Stimulated activated CD8-positive, alpha-beta memory T cell treated with anti-CD3 and anti-CD28 coated beads, Interleukin-15, amount 100 ng/mL, for 4 hours (primary cell): ENCODE measurements around the gene ARID1B.

Experiments used
- DNase-seq, 2 donors: peaks; one replicate each; pipeline ENCODE4 v3.0.0-alpha.2; 2020; ENCODE audit warnings: low read depth in 2 of 2

The ARID1B gene

DNA sequence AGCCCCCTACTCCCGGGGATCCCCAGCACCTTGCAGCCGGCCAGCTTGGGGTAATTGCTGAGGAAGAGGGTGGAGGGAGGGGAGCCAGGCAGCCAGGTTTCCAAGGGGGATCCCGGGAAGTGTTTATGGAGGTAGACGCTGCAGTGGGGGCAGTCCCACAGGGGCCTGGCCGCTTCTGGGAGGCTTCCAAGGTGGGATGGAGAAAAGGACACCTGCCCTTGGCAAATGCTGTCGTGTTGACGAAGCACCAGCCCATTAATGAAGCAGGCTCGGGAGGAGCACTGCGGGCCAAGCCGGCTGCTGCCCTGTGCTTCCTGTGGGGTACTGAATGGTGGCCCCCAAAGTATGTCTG lies 463.8 kb downstream of the ARID1B start:
- no peak for DNase-seq

- no peak for DNase-seq
Measured at GRCh38 chr6:157242791-157243190, 465.6 kb downstream of the ARID1B start.

DNA sequence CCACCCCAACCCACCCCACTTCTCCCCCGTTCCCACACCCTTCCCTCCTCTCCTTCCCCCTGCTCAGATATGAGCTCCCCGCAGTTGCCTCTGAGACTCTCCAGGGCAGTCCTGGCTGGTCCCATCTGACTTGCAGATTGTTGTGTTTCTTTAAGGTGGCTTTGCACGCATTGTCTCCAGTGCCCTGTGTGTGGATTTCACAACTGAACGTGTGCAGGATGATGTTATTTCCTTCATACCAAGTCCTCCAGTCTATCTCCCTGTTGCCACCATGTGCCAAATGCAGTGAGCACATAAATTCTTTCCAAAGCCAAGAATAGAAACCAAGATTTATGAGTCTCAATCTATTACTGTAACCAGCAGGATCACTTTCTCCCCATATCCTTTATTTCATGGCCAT lies 467.0 kb downstream of the ARID1B start:
- no peak for DNase-seq

DNA sequence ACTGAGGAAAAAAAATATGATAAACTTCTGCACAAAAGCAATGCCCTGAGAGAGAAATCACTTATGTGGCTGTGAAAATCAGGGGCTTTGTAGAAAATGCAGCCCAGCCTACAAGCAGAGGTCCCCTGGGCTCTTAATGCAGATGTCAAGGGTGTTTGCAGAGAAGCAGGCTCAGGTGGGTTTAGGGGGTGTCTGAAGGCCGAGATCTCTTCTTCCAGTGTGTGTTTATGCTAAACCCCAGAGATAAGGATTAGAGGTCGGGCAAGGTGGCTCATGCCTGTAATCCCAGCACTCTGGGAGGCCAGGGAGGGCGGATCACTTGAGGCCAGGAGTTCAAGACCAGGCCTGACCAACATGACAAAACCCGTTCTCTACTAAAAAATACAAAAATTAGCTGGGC lies 467.6 kb downstream of the ARID1B start:
- no peak for DNase-seq

- DNase-seq = no peak
Measured at GRCh38 chr6:157245436-157245835, 468.3 kb downstream of the ARID1B start.

DNA sequence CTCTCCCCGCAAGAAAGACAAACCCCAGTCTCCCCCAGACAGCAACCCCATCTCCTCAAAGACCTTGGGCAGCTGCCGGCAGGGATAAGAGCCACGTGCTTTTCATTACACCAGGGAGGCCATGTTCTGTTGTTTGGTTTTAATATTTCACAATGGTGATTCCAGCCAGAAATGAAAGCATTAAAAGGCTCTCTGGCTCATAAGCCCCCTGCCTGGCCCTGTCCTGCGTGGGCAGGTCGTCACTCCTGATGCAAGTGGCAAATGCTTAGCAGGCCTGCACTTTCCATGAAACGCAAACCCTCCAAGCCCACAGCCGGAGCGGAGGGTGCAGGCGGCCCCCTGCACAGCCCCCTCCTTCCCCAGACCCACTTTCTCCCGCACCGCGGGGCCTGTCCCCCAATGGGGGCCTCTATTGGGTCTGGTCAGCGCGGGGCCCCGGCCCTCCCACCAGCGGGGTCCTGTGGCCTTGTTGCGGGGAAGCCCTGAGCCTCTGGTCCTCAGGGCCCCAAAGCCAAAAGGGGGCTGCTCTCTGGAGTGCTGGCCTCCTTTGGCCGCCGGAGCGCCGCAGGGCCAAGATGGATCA lies 469.0 kb downstream of the ARID1B start:
- DNase-seq = no peak

DNA sequence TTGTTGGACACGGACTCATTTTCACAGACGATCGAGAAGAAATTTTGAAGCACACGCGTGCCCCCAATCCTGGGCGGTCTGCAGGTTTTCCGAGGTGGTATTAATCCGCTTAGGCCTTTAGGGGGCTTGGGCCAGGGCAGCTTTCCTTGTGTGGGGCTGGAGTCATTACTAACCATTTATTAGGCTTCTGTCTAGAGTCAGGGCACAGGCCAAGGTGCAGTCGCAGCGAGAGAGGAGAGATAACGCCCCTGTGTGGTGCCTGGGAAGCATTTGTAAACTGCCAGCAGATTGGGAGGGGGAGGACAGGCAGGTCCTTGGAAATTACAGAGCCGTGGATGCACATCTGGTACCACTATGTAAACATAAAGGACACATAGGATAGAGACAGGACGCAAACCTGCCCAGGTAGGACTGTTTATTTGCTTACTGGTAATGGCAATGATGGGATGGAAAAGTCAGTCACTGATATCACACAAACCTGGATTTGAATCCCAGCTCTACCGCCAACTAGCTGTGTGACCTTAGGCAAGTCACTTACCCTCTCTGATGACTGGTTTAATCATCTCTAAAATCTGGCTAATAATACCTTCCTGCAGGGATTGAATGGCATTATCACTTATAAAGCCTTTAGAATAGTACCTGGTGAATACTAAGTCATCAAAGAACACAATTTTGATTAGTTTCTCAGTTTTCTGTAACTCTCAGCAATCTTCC lies 469.8 kb downstream of the ARID1B start:
- no peak for DNase-seq

DNA sequence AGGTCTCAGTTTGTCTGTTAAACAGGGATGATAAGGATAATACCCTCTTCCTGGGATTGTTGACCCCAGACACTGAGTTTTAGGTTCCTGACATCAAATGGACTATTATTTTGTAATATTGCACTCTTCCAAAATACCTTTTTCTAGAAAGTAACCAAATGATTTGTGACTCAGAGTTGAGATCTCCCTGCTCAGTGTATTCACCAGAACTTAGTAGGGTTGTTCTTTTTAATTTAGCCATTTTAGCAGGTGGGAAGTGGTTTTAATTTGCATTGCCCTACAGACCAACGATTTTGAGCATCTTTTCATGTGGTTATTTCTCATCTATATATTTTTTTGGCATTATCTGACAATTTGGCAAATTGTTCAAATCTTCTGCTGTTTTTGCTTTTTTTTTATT lies 471.1 kb downstream of the ARID1B start:
- DNase-seq = no peak

GRCh38 chr6:157249826-157250225 lies 472.6 kb downstream of the ARID1B start:
- DNase-seq = no peak

- no peak for DNase-seq
Measured at GRCh38 chr6:157251586-157252247, 474.5 kb downstream of the ARID1B start.

GRCh38 chr6:157253017-157253416 lies 475.8 kb downstream of the ARID1B start:
- DNase-seq = no peak

DNA sequence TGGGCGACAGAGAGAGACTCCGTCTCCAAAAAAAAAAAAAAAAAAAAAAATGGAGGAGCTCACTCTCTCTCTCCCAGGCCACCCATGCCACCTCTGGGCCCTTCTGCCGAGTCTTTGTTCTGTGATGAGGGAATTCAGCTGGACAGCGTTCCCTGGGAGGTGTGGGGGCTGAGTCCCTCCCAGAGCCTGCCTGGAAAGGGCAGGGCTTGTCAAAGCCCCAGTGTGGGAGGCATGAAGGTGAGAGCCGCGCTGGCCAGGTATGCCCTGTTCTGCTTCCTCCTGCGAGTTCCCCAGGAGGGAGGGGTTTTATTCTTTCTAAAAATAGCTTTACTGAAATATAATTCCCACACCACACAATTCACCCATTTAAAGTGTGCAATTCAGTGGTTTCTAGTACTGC lies 476.5 kb downstream of the ARID1B start:
- no peak for DNase-seq

- no peak for DNase-seq
Measured at GRCh38 chr6:157254538-157254937, 477.4 kb downstream of the ARID1B start.

DNA sequence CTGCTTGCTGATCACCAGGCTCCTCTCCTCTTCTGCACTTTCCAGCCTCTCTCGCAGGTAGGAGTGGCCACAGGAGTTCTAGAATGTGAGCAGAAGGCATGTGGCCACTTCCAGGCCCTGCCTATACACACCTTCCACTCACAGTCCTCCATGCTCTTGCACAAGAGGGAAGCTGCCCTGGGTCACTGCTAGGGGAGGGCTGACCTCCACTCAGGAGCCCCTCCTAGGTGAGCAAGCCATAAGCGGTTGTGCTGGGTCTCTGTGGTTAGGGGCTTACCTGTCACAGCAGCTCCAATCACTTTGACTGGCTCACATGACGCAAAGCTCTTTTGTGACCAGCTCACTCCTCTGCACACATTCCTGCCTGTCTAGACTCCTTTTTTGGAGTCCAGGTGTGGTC lies 477.9 kb downstream of the ARID1B start:
- DNase-seq = no peak

DNA sequence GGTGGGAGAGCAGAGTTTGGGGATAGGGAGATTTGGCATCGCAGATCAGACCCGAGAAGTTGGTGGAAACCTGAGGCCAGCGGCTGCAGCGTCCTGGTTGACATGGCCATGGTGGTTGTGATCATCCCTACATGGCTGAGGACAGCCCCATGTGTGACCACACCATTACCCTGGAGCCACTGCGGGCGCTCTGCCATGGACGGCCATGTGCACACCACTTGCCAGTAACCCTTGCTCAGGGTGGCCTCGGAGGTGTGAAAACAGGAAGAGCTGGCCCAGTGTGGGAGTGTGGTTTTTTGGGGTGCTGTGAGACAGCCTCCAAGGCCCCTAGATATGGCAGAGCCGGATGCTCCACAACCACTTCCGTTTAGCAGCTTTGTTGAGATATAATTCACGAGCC lies 481.7 kb downstream of the ARID1B start:
- no peak for DNase-seq

GRCh38 chr6:157259443-157259842 lies 482.3 kb downstream of the ARID1B start:
- DNase-seq = no peak
